ENCODE results near the gene SOX21.

Gene SOX21

DNA sequence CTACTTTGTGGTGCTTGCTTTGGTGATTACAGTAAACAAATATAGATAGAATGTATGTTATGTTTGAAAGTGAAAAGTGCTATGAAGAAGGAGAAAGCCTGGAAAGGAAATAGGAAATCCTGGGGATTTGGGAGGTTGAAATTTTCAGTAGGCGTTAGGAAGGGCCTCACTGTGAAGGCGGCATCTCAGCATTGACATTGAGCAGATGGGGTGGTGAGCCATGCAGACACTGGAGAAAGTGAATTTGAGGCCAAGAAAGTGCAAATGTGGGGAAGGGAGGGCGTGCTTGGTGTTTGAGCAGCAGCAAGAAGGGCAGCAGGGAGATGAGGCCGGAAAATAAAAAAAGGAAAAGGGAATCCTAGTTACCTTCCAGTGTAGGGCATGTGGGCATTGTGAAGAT lies 20.3 kb downstream of the SOX21 start:
- no peak for DNase-seq (ENCODE audit: low spot score)
- TF ChIP-seq, protein P1, sequence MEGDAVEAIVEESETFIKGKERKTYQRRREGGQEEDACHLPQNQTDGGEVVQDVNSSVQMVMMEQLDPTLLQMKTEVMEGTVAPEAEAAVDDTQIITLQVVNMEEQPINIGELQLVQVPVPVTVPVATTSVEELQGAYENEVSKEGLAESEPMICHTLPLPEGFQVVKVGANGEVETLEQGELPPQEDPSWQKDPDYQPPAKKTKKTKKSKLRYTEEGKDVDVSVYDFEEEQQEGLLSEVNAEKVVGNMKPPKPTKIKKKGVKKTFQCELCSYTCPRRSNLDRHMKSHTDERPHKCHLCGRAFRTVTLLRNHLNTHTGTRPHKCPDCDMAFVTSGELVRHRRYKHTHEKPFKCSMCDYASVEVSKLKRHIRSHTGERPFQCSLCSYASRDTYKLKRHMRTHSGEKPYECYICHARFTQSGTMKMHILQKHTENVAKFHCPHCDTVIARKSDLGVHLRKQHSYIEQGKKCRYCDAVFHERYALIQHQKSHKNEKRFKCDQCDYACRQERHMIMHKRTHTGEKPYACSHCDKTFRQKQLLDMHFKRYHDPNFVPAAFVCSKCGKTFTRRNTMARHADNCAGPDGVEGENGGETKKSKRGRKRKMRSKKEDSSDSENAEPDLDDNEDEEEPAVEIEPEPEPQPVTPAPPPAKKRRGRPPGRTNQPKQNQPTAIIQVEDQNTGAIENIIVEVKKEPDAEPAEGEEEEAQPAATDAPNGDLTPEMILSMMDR (IDR thresholded peaks at IDR 0.05; ENCODE audit: extremely low read depth, missing control alignments): no peak

DNA sequence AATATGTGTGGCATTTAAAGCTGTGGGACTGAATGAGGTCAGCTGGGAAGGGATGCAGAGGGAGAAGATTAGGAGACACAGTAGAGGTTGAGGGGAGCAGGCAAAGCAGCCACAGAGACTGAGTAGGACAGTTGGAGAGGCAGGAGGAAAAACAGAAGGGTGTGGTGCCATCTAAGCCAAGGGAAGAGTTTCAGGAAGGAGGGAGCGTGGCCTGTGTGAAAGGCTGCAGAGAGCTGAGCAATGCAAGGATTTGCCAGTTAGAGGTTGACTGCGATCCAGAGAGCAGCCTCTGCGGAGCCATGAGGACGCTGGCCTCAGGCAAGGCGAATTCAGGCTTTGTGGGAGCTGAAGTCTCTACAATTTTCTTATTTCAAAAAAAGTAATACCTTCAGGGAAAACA lies 28.9 kb downstream of the SOX21 start:
- TF ChIP-seq, protein P1 (IDR thresholded peaks at IDR 0.05; ENCODE audit: extremely low read depth, missing control alignments): no peak
- no peak for DNase-seq (ENCODE audit: low spot score)

DNA sequence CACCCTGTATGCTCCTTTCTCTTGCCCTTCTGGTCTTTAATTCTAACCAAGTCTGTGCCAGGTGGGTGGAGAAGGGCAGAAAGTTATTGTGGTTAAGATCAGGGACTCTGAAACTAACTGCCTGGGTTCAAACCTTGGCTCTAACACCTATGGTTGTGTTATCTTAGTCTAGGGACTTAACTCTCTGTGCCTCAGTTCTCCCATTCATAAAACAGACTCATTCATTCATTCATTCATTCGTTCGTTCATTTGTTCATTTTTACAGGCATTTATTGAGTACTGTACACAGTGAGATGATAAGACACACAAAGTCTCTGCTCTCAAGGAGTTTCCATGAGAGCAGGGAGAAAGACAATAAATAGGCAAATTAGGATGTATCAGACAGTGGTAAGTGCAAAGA lies 30.1 kb downstream of the SOX21 start:
- TF ChIP-seq, protein P1 (IDR thresholded peaks at IDR 0.05; ENCODE audit: extremely low read depth, missing control alignments): no peak
- no peak for DNase-seq (ENCODE audit: low spot score)

DNA sequence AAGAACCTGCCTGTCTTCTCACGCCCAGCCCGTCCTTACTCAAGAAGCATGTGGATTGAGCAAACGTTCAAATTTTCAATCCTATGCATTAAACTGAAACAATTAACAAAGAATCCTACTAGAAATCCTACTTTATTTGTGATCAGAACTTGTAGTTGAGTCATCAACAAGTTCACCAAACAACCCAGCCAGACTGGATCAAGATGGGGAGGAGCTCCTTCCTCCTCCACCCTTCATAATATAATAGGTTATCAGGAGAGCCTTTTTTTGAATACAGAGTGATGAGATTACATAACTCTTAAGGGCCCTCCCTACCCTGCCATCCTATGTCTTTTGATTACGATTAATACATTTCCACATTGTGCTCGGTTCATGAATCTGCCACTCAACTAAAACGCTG lies 32.7 kb downstream of the SOX21 start:
- TF ChIP-seq, protein P1 (IDR thresholded peaks at IDR 0.05; ENCODE audit: extremely low read depth, missing control alignments): no peak
- DNase-seq (ENCODE audit: low spot score): no peak

DNA sequence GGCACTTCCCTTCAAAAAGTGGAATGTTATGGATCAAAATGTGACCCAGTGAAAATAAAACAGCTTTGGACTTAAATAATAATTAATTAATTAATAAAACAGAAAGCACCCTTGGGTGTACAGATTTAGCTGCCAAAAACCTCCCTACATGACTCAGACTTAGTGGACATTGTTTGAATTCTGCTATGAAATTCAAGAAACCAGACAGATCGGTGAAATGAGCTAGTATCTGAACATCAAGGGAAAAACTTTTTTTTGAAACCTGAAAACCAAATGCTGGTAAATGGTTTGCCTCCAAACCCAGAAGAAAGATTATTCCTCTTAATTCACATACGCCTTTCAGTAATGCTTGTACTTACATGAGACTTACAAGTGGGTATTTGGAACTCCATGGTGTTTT lies 33.5 kb downstream of the SOX21 start:
- TF ChIP-seq, protein P1 (IDR thresholded peaks at IDR 0.05; ENCODE audit: extremely low read depth, missing control alignments): no peak
- no peak for DNase-seq (ENCODE audit: low spot score)

DNA sequence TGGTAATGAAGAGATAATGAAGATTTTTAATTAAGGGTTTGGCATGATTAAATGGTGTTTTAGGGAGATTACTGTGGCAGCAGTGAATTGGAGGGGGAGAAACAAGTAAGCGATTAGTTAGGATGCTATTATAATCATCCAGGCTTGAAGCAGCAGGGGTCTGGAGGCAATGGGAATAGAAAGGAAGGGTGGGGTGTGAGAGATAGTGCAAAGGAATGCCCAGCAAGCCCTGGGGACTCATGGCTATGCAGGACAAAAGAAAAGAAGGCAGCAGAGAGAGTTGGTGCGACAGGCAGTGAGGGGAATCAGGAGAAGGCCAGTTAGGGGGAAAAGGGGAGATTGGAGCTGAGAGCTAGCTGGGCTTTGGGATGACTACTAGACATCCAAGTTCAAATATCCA lies 34.5 kb downstream of the SOX21 start:
- TF ChIP-seq, protein P1 (IDR thresholded peaks at IDR 0.05; ENCODE audit: extremely low read depth, missing control alignments): no peak
- DNase-seq (ENCODE audit: low spot score): no peak

DNA sequence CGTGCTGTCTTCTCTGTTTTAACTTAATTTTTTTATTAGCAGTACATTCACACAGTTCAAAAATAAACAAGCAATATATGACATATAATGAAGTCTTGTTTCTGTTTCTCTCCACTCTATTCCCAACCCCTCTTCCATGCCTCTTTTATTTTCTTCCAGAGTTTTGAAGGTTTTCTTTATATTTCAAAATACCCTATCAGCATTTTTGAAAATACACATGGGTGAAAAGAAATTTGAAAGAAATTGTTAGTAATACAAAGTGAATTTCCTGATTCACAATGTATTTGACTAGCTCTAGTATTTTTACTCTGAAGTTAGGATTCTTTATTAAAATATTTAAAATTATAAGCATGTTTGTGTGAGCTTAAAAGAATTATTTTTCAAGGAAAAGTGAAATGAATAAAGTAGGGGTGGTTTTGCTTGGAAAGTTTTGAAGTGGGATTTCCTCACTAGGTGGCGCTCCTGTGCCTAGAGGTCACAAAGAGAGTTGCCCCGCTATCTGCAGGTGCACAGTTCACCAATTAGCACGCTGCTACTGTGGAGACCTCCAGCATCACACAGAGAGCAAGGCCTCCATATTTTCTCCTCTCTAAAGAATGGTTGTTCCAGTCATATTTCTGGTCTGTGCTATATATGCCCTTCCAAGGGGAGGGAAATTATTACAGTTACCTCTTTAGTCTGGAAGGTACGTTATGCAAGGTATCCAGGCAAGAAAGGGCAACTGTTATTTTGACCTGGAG lies 37.6 kb downstream of the SOX21 start:
- peak; percentile 60 for DNase-seq (ENCODE audit: low spot score)
- TF ChIP-seq, protein P1 (IDR thresholded peaks at IDR 0.05; ENCODE audit: extremely low read depth, missing control alignments): peak; percentile 57

All from GM20000 (cell line).